T47D (cell line): ENCODE results near the gene MRPL9.
A peak's percentile ranks its signal among the peaks of the same experiment; 100 is the strongest.
"Not testable (repeated sequence)": the region's sequence is repeated elsewhere in the genome, so short reads cannot be mapped to it uniquely, and the experiment has no call there.

ENCODE experiments used
- DNase-seq, 2 experiments: peaks; one replicate each; pipeline versions ENCODE4 v3.0.0 to v3.0.0-alpha.2; 2011 to 2012; ENCODE audit warnings: low read depth in 1 of 2, low spot score in 1 of 2
- JUND ChIP-seq: IDR thresholded peaks from 2 replicates; pipeline ENCODE4 v1.6.1; 2012; ENCODE audit warnings: low read depth
- in situ Hi-C: cut with HindIII; loops from 2 replicates; pipeline ENCODE4 v1.10.0; 2016; ENCODE audit warnings: low sequenced_read_pairs, low pct_unique_long_range_greater_than_20kb

The MRPL9 gene

DNA sequence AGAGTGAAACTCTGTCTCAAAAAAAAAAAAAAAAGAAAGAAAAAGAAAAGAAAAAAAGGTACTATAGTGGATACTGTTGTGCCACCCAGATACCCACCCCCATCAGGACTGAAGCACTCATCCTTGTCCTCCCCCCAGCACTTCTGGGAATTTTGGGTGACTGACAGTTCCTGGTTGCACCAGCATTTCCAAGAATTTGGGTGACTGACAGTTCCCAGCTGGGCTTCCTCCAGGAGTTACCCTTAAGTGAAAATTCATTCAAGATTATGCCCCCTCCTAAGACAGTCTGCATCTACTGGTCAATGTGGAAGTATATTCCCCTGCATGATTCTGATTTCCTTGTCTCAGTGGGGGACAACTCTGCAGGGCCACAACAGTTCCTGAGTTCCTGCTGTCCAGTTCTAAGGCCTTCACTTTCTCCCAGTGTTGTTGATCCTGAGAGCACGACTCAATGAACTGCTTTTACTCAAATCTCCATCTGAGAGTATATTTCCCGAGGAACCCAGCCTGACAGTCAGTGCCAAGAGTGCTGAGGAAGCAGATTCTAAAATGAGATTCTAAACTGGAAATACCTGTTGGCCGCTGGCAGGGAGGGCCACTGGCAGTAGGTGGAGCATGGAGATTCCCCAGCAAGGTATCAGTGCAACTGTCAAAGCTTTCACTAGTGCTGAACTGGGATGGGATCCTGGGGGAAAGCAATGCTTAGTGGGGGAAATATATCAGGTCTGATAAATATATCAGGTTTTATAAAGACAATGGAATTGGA lies 23.5 kb downstream of the MRPL9 start:
- no peak; the same call in 1 of the 2 replicates for TF ChIP-seq JUND
- peak; percentile 89 to 97 for DNase-seq
- in situ Hi-C loops: no loop called here

DNA sequence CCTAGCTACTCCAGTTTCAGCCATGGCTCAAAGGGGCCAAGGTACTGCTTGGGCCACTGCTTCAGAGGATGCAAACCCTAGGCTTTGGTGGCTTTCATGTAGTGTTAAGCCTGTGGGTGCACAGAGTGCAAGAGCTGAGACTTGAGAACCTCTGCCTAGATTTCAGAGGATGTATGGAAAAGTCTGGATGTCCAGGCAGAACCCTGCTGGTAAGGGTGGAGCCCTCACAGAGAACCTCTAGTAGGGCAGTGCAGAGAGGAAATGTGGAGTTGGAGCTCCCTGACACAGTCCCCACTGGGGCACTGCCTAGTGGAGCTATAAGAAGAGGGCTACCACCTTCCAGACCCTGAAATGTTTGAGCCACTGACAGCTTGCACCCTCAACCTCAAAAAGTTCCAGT lies 25.8 kb downstream of the MRPL9 start:
- no peak for DNase-seq
- in situ Hi-C loops: no loop called here
- no peak for TF ChIP-seq JUND

DNA sequence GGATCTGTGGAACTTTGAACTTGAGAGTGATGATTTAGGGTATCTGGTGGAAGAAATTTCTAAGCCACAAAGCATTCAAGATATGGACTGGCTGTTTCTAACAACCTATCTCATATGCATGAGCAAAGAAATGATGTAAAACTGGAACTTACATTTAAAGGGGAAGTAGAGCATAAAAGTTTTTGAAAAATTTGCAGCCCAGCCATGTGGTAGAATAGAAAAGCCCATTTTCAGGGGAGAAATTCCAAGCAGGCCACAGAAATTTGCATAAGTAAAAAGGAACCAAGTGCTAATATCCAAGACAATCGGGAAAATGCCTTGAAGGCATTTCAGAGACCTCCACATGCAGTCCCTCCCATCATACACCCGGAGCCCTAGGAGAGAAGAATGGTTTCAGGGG lies 26.3 kb downstream of the MRPL9 start:
- TF ChIP-seq JUND: no peak
- in situ Hi-C loops: no loop called here

DNA sequence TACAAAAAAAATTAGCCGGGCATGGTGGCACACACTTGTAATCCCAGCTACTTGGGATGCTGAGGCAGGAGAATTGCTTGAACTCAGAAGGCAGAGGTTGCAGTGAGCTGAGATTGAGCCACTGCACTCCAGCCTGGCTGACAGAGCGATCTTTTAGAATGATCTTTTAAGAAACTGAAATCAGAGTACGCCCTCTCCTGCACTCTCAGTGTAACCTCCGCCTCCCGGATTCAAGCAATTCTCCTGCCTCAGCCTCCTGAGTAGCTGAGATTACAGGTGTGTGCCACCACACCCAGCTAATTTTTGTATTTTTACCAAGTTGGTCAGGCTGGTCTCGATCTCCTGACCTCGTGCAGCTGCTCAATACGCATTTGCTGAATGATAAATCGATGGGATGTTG lies 29.3 kb downstream of the MRPL9 start:
- DNase-seq, in situ Hi-C loops: not testable (repeated sequence)

More for the DNA sequence above, 26.3 kb downstream of the MRPL9 start:
- DNase-seq: no peak

DNA sequence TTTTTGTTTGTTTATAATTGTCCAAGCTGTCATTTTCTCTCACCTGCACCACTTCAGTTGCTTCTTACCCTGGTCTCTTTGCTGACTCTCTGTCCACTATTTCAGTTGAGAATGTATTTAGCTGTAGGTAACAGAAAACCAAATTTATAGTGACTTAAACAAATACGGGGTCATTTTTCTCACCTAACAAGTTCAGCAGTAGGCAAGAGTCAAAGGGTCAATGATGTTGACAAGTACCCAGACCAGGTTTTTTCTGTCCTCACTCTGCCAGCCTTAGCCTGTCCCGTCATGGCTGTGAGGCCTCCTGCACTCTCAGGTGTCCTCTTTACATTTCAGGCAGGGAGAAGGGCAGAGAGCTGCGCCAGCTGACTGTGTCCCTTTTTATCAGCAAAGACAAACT lies 30.2 kb downstream of the MRPL9 start:
- in situ Hi-C loops: no loop called here
- no peak for TF ChIP-seq JUND
- DNase-seq: peak in 1 of 2 experiments; percentile 74

DNA sequence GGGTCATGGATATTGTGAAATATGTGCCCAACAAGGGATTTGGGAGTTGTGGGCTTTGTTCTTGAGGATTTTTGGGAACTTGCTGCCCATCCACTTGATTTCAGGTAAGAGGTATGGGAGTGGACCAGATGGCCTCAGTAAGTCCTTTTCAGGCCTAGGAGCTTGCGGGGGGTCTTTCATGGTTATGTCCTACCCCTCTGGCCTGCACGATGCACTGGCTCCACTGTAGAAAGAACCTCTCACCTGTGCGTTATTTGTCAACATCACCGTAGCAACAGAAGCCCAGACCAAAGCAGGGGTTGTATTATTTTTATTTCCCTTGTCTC lies 33.4 kb downstream of the MRPL9 start:
- no peak for DNase-seq
- no peak for TF ChIP-seq JUND
- in situ Hi-C loops: no loop called here

DNA sequence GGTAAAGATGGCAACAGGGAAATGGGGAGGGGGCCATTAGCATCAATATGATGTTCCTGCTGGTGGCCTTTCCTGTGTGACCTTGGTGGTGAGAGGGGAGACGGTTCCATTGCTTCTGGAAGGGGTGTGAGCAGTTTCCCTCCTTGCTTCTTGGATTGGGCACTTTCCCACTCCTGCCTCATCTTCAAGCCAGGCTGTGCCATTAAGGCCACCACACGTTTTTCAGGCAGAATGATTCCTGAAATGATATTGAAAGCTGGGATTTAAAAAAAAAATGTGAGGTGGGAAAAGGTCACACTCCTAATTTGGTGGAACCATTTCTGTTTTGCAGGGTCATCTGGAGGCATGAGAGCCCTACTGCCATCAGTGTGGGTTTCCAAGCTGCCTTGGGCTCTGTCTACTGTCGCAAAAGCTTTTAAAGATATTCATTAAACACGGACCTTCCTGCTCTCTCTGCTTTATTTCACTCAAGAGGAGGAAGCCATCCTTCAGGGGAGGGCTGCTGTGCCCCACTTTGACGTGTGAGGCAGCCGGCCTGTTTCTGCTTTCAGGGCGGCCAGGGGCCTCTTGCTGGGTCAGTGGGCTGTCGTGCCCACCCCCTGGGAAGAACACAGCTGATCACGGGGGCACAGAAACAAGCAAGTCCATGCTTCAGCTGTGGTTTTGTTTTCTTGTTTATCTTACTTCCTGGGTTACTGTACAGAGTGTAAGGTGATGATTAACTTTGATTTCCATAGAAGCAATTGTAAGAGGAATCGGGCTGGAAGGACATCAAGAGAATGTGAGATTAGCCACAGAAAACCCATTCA lies 33.9 kb downstream of the MRPL9 start:
- in situ Hi-C loops: no loop called here
- DNase-seq: no peak
- TF ChIP-seq JUND: no peak

DNA sequence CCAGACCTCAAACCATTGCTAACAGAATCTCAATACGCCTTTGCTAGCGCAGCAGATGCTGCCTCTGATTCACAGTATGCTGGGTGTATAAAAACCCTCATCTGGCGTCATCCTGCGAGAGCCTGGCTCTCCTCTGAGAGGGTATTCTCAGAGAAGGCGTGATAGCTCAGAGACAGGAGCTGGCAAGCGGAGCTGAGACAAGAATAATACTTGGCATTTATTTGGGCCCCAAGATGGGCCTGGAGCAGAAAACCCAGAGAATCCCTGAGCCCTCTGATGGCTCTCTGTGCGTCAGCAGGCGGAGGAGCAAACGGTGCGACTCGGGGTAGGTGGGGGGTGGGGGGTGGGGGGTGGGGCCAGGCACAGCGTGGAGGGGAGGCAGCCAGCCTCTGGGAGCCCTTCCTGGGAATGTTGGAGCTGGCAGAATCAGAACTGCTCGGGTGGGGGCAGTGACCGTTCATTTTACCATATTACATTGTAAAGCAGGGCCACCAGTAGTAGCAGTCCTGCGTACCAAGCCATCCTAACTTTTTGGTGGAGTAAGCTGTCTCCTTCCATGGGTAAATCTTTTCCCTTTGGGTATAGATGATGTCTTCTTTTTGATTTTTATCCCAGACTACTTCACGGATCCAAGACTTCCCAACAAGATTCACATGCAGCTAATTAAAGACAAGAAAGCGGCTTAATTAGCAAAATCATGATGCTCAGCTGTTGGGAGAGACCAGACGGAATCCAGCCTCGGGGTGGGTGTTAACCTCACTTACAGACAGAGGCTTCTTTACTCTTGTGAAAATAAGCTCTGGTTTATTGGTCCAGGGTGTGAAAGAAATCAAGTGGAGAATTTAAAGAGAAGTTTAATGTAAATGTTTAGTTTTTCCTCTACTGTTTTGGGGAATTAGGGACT lies 34.9 kb downstream of the MRPL9 start:
- peak in 1 of 2 experiments; percentile 0 for DNase-seq
- no peak for TF ChIP-seq JUND
- in situ Hi-C loops: no loop called here

DNA sequence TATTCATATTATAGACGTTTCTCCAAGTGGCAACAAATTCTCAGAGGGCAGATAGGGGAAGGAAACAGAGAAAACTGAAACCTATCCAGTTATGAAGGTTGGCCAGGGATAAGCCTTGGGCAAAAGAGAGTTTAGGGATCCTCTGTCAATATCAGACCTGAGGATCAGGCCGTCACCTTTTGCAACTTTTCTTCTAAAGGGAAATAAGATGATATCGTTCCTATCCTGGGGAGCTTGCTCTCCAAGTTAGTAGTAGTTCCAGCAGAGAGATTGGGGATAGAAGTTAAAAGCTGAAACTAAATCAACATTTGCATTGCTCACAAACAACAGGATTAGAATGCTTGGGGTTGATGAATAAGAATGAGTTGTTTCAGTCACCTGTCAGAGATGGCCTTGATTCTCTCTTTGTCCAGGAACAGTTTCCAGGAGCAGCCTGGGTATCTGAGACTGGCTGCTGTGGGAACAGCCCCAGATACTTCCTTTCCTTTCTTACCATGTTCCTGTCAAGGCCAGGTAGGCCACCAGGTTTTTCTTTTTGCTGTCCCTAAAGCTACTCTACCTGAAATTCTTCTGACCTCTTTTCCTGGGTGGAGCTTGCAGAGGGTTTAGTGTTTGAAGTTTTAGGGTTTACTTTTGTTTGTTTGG lies 39.4 kb downstream of the MRPL9 start:
- in situ Hi-C loops: no loop called here
- no peak for TF ChIP-seq JUND
- DNase-seq: peak in 1 of 2 experiments; percentile 74

DNA sequence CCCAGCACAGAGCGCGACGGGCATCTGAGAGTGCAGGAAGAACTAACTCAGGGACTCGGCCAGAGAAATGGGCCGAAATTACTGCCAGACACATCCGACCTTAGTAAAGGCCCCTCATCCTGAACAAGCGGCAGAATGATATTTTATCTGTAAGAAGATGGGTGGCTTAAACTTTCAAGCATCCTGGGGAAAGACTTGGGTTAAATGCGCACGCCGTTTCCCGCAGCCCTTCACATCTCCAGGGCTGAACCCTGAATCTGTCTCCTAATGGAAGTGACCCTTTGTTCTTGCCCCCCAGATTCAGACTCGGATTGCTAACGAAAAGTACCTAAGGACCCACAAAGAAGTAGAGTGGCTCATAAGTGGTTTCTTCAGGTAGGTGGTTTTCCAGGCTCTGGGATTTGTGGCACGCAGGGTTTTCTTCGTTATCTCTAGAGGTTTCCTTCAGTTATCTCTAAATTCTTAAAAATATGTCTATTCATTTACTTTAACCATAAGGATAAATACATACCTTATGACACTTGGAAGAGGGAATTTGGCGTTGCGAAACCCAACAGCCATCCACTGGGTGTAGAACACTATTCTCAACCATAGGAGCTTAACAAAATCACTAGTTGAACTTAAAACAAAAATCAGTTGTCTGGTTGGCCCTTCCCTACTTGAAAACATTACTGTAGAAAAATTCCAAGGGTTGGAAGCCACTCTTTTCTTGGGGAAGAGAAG lies 41.3 kb downstream of the MRPL9 start:
- no peak for TF ChIP-seq JUND
- DNase-seq: no peak
- in situ Hi-C loops: no loop called here

DNA sequence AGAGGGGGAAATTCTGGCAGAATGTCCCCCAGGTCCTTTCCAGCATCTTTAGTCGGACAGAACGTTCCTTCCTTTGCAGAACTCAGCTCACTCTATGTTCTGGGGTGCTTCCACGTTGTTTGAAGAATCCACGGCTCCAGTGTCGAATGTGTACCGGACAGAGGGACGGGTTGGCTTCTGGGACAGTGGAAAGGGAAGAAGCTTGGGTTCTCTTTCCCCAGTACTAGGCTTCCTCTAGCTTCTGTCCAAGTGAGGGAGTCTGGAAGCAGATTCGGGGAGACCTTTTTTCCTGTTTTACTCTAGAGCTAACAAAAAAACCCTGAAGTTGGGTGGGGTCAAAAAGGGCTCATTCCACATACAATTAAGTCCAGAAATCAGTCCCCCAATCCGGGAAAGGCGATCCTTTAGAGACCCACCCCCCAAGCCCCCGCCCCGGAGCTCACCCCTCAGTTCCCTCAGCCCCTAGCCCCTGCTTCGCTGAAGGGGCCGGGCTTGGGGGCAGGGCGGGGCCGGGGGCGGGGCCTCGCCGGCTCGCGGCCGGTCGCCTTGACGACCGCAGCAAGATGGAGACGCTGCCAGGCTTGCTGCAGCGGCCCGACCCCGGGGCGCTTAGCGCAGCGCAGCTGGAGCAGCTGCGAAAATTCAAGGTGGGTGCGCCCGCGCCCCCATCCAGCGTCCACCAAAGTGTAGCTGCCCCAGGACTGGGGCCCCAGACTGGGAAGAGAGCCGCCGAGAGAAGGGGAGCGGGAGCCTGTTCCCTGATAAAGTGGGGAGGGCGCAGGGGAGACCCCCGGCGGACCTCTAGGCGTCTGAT lies 42.1 kb downstream of the MRPL9 start, which contains the start of gene RIIAD1:
RIIAD1 (plus strand) TSS at position 549 of the 814 bp plus-strand sequence; CDS start at position 564, 15 bp downstream.
- in situ Hi-C loops: no loop called here
- no peak for TF ChIP-seq JUND
- DNase-seq: no peak
